ENCODE measurements around the gene PAF1.
"Not testable (repeated sequence)": the region's sequence is repeated elsewhere in the genome, so short reads cannot be mapped to it uniquely, and the experiment has no call there.

PAF1 gene

DNA sequence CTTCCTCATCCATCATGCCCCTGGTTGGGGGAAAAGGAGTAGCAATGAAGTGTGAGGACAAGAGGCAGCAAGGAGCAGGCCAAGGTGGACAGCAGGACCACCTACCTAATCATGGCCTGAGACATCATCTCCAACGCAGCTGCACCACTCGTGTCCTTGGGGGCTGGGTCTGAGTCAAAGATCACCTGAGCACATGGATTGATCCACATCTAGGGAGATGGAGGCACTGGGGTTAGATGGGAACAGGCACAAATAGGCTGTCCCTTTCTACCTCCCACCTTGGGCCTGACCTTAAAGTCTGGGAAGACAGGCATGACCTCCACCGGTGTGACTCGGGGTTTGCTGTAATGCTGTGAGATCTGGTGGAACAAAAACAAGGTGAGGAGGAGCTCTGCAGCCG is 2.2 kb downstream of the PAF1 start:
- H3K27ac Mint-ChIP-seq, result peak overlapping the region; percentile 4
- peaks cover 37 to 47% of the 10 kb centered on the region in 2 donors for H3K36me3 Mint-ChIP-seq
- no peak for ATAC-seq (replicated peaks)
- DNase-seq, result no peak
- H3K27me3 Mint-ChIP-seq, result no peaks in the 10 kb centered on the region
- peaks cover 30 to 51% of the 10 kb centered on the region in 2 donors for H3K4me1 Mint-ChIP-seq
- no peaks in the 10 kb centered on the region for H3K9me3 Mint-ChIP-seq
- H3K4me3 Mint-ChIP-seq, result peak overlapping the region; percentile 5 to 25

DNA sequence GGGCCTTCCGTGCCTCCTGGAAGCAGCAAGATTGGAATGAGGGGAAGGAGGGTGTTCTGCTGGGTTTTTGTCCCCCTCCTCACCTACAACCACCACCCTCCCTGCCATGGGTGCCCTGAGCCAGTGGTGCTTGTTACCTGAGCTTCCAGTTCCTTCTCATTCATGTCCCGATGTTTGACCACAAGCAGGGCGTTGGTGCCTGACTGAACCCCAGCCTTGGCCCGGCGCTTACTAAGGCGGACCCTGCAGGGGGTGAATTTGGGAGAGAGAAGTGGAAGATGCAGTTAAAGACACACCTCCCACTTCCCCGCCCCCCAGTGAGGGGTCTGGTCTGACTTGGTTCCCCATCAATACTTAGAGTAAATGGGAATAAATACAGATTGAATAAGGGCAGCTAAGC is 4.3 kb downstream of the PAF1 start:
- Mint-ChIP-seq H3K4me1 (peaks cover 27 to 38% of the 10 kb centered on the region in 2 donors), H3K9me3 (no peaks in the 10 kb centered on the region), H3K27ac (peak overlapping the region; percentile 68), H3K27me3 (no peaks in the 10 kb centered on the region), H3K4me3 (peak overlapping the region in 1 of 2 donors; percentile 23), H3K36me3 (peaks cover 32 to 60% of the 10 kb centered on the region in 2 donors)
- no peak for ATAC-seq (replicated peaks)
- no peak for DNase-seq

GRCh38 chr19:39385629-39386411 is 5.1 kb downstream of the PAF1 start:
- H3K9me3 Mint-ChIP-seq, result no peaks in the 10 kb centered on the region
- peaks cover 24 to 35% of the 10 kb centered on the region in 2 donors for H3K4me1 Mint-ChIP-seq
- ATAC-seq (replicated peaks), result no peak
- H3K27ac Mint-ChIP-seq, result peak overlapping the region; percentile 68
- H3K36me3 Mint-ChIP-seq, result peaks cover 36 to 63% of the 10 kb centered on the region in 2 donors
- no peak for DNase-seq
- H3K4me3 Mint-ChIP-seq, result no peak overlapping the region
- no peaks in the 10 kb centered on the region for H3K27me3 Mint-ChIP-seq

GRCh38 chr19:39384839-39385568 is 5.9 kb downstream of the PAF1 start:
- Mint-ChIP-seq H3K27me3 (no peaks in the 10 kb centered on the region), H3K4me3 (no peak overlapping the region), H3K9me3 (no peaks in the 10 kb centered on the region), H3K4me1 (peaks cover 21 to 29% of the 10 kb centered on the region in 2 donors), H3K36me3 (peaks cover 38 to 65% of the 10 kb centered on the region in 2 donors), H3K27ac (peak overlapping the region; percentile 28)
- ATAC-seq (replicated peaks) (no peak), DNase-seq (no peak)

- DNase-seq, result no peak
- no peak overlapping the region for H3K4me3 Mint-ChIP-seq
- no peak for ATAC-seq (replicated peaks)
- no peaks in the 10 kb centered on the region for H3K27me3 Mint-ChIP-seq
- H3K4me1 Mint-ChIP-seq, result peaks cover 12 to 15% of the 10 kb centered on the region in 2 donors
- H3K27ac Mint-ChIP-seq, result peak overlapping the region; percentile 63
- peaks cover 39 to 61% of the 10 kb centered on the region in 2 donors for H3K36me3 Mint-ChIP-seq
- no peaks in the 10 kb centered on the region for H3K9me3 Mint-ChIP-seq
Observed at GRCh38 chr19:39382991-39383828, 7.7 kb downstream of the PAF1 start.

DNA sequence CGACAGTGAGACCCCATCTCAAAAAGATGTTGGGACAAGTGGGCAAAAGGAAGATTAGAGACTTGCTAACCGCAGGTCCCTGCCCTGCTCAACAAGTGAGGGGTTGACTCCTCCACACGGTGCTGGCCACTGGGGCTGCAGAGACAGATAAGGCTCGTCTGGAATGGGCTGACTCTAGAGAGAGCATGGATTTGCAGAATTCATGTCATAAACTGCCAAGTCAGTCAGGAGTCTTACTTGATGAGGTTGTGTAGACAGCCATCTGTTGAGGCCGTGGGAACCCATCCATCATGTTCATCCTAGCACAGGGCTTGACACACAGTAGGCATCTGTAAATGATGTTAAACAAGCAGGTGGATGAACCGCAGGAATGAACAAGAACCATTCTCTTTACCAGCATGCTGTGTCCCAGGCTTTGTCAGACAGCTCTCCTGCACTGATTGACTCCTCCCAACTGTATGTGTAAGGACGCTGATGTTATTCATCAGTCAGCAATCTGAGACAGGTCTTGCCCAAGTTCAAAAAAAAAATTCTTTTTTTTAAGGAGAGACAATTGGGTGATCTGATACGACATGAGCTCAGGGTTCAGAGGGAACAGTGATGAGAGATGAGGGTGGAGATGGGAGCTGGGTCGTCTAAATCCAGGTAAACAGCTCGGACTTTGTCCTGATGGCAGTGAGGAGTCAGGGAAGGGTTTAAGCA is 8.8 kb downstream of the PAF1 start:
- H3K27me3 Mint-ChIP-seq, result no peaks in the 10 kb centered on the region
- peaks cover 41 to 66% of the 10 kb centered on the region in 2 donors for H3K36me3 Mint-ChIP-seq
- DNase-seq (no peak), ATAC-seq (replicated peaks) (no peak)
- no peak overlapping the region for H3K27ac Mint-ChIP-seq
- H3K4me3 Mint-ChIP-seq, result no peak overlapping the region
- peaks cover 12 to 14% of the 10 kb centered on the region in 2 donors for H3K4me1 Mint-ChIP-seq
- no peaks in the 10 kb centered on the region for H3K9me3 Mint-ChIP-seq

- ATAC-seq (replicated peaks) (no peak), DNase-seq (no peak)
- Mint-ChIP-seq H3K27ac (no peak overlapping the region), H3K4me3 (no peak overlapping the region), H3K9me3 (no peaks in the 10 kb centered on the region), H3K4me1 (peaks cover 4 to 7% of the 10 kb centered on the region in 2 donors), H3K27me3 (no peaks in the 10 kb centered on the region), H3K36me3 (peaks cover 38 to 69% of the 10 kb centered on the region in 2 donors)
Observed at GRCh38 chr19:39380521-39381502, 10.1 kb downstream of the PAF1 start.

DNA sequence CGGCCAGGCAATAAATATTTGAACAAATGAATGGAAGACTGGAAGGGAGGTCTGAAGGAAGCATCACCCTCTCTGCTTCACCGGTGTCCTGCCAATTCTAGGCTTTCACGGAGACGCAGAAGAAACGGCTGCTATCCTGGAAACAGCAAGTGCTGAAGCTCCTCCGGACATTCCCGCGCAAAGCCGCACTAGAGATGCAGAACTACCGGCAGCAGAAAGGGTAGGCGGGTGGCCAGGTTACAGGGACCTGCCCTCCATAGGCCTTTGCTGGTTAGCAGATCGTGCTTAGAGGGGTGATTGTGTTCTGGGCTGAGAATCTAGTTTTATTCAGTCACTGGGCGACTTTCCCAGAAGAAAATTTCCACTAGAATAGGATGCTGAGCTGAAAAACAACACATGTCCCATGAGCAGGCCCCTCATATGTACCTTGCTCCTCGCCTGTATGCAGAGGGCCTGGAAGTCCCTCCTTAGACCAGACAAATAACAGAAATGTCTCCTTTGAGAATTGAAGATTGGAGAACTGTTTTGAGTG is 11.0 kb downstream of the PAF1 start:
- ATAC-seq (replicated peaks) (no peak), DNase-seq (no peak)
- peaks cover 36 to 69% of the 10 kb centered on the region in 2 donors for H3K36me3 Mint-ChIP-seq
- H3K27me3 Mint-ChIP-seq, result no peaks in the 10 kb centered on the region
- no peak overlapping the region for H3K27ac Mint-ChIP-seq
- H3K9me3 Mint-ChIP-seq, result no peaks in the 10 kb centered on the region
- no peak overlapping the region for H3K4me3 Mint-ChIP-seq
- peaks cover 1 to 3% of the 10 kb centered on the region in 2 donors for H3K4me1 Mint-ChIP-seq

DNA sequence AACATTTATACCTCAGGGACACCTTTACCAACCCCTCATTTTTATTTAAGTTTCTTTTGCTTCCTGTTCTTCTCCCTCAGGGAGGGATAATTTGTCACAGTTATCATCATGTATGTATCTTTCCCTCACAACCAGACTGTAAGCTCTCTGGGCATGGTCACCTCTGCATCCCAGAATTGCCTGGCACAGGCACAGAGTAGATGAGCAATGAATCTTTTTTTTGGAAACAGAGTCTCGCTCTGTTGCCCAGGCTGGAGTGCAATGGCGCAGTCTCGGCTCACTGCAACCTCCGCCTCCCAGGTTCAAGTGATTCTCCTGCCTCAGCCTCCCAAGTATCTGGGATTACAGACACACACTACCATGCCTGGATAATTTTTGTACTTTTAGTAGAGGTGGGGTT is 11.5 kb downstream of the PAF1 start:
- peaks cover 34 to 69% of the 10 kb centered on the region in 2 donors for H3K36me3 Mint-ChIP-seq
- H3K27ac Mint-ChIP-seq, result peak overlapping the region; percentile 2

DNA sequence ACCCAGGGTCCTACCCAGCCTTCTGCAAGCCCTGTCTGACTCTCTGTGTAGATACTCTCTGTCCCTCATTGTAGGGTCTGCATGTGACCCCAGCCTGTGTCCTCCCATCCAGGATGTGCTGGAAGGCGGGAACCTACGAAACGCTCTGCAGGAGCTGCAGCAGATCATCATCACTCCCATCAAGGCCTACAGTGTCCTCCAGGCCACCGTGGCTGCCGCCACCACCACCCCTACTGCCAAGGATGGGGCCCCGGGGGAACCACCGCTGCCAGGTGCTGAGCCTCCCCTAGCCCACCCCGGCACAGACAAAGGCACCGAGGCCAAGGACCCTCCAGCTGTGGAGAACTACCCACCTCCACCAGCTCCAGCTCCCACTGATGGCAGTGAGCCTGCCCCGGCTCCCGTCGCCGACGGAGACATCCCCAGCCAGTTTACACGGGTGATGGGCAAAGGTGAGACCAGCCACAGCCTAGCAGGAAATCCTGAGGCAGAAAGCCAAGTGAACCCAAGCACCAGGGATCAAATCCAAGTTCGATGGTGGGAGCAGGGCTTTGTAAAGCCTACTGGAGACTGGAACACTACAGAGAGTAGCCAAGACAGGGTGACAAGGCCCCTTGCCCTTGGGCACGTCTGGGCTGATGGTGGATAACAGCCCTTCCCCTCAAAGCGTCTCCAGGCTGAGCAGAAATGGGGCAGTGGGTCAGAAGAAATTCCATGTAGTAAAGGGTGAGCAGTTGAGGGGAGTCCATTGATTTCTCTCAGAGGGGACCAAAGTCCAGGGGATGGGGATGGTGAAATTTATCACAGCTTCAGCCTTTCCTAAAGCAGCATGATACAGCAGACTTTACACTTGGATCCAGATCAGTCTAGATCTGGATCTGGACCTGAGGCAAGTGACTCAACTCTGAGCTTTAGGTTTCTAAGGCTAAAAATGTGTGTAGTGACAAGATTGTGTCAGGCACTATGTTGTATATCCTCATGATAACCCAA is 13.2 kb downstream of the PAF1 start:
- Mint-ChIP-seq H3K27ac (peak overlapping the region; percentile 68), H3K27me3 (no peaks in the 10 kb centered on the region), H3K36me3 (peaks cover 35 to 60% of the 10 kb centered on the region in 2 donors), H3K9me3 (no peaks in the 10 kb centered on the region), H3K4me1 (peaks cover 0 to 2% of the 10 kb centered on the region in 2 donors), H3K4me3 (no peak overlapping the region)
- ATAC-seq (replicated peaks) (no peak), DNase-seq (no peak)

More for the DNA sequence above, 11.5 kb downstream of the PAF1 start:
- not testable (repeated sequence) for DNase-seq; H3K27me3 Mint-ChIP-seq; H3K4me1 Mint-ChIP-seq; H3K4me3 Mint-ChIP-seq; ATAC-seq (replicated peaks); H3K9me3 Mint-ChIP-seq

DNA sequence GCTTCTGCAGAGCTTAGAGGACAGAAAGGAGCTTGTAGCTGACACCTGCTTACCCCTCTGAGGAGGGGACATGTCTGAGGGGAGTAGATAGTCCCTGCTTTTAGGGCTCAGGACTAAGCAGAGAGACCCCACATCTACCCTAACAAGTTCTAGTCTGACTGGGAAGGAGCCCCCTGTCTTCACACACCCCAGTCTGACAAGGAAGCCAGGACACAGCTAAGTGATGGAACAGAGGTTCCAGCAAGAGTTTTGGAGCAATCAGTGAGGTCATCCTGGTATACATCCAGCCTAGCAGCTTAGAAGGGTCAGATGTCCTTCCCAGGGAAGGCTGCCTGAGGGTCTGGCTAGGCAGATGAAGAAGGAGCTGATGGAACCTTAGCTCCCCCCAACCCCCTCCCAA is 15.0 kb downstream of the PAF1 start:
- peaks cover 0 to 6% of the 10 kb centered on the region in 2 donors for H3K4me1 Mint-ChIP-seq
- no peak overlapping the region for H3K27ac Mint-ChIP-seq
- peaks cover 36 to 56% of the 10 kb centered on the region in 2 donors for H3K36me3 Mint-ChIP-seq
- H3K9me3 Mint-ChIP-seq, result no peaks in the 10 kb centered on the region
- no peak for ATAC-seq (replicated peaks)
- DNase-seq, result no peak
- H3K4me3 Mint-ChIP-seq, result no peak overlapping the region
- no peaks in the 10 kb centered on the region for H3K27me3 Mint-ChIP-seq

DNA sequence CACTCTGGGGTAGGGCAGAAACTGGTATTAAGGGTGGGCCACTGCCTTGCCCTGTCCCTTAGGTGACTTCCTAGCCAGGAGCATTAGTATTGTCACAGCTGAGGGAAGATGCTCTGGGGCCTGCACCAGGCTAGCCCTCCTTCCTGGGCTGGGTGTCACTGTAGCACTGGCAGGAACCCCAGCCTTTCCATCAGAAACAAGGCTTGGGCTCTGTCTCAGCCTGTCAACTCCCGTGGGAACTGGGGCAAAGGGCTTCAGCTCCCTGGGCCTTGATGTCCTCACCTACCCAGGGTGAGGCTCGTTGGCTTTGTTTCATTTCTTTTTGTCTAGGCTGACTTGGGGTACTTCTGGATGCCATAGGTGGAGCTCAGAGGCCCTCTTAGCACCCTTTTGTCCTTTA is 18.0 kb downstream of the PAF1 start:
- no peak for DNase-seq
- H3K27ac Mint-ChIP-seq, result peak overlapping the region; percentile 82
- no peak for ATAC-seq (replicated peaks)
- peaks cover 31 to 64% of the 10 kb centered on the region in 2 donors for H3K36me3 Mint-ChIP-seq
- no peak overlapping the region for H3K4me3 Mint-ChIP-seq
- no peaks in the 10 kb centered on the region for H3K9me3 Mint-ChIP-seq
- peaks cover 0 to 6% of the 10 kb centered on the region in 2 donors for H3K4me1 Mint-ChIP-seq
- no peaks in the 10 kb centered on the region for H3K27me3 Mint-ChIP-seq

Data from stimulated activated naive B cell treated with anti-CD40 and anti-IgM and Interleukin-4, amounts not matched to agents 10 μg/mL and 1 μg/mL and 100 μg/mL, for 72 hours (primary cell).